HL-60 (cell line): ENCODE results near the gene SVIP.

Source experiments
- CTCF ChIP-seq: IDR thresholded peaks from one replicate; pipeline ENCODE4 v1.5.1; 2011; ENCODE audit warnings: low read length, control low read depth, inconsistent platforms; ENCODE audit not compliant: insufficient read depth
- GABPA ChIP-seq: IDR thresholded peaks from 2 replicates; pipeline ENCODE4 v1.6.1; 2012; ENCODE audit warnings: low read depth
- POLR2AphosphoS5 ChIP-seq: IDR thresholded peaks from 2 replicates; pipeline ENCODE4 v1.6.1; 2012; ENCODE audit warnings: low read depth
- REST ChIP-seq: IDR thresholded peaks from 2 replicates; pipeline ENCODE4 v1.6.1; 2012; ENCODE audit warnings: low read depth; ENCODE audit not compliant: insufficient replicate concordance
- SPI1 ChIP-seq: IDR thresholded peaks from 2 replicates; pipeline ENCODE4 v1.6.1; 2012; ENCODE audit warnings: low read depth, mild to moderate bottlenecking, borderline replicate concordance

GRCh38 chr11:22807391-22807790 is 22.2 kb downstream of the SVIP start:
- TF ChIP-seq CTCF, result no peak
- no peak for TF ChIP-seq POLR2AphosphoS5
- no peak for TF ChIP-seq SPI1
- no peak for TF ChIP-seq REST
- TF ChIP-seq GABPA, result no peak
